CD14-positive monocyte (primary cell): ENCODE results near the gene RGS7. TPM values are rescaled to one million over a fixed set of nuclear protein-coding genes. Genes with fewer than 3 reads are reported as not detected.

Experiments
- DNase-seq, 3 donors: peaks; one replicate each; pipeline ENCODE4 v3.0.0-alpha.2; 2011 to 2022
- H2AFZ ChIP-seq: 2 replicates; pipeline ENCODE4 v1.6.0; 2012; ENCODE audit warnings: mild to moderate bottlenecking, low read depth, low read length, inconsistent platforms; ENCODE audit not compliant: insufficient read depth, poor library complexity, severe bottlenecking
- H3K27ac ChIP-seq, 2 donors: 1 replicate in 1 of 2; 2 replicates in 1 of 2; pipeline ENCODE4 v1.5.1; 2012 to 2013; ENCODE audit warnings: low read length in 2 of 2, control low read depth in 1 of 2, inconsistent platforms in 1 of 2, low read depth in 1 of 2, mild to moderate bottlenecking in 1 of 2
- H3K27me3 ChIP-seq, 2 donors: one replicate each; pipeline versions ENCODE4 v1.6.0 to v1.6.1; 2011 to 2013; ENCODE audit warnings: low read length in 2 of 2; ENCODE audit not compliant: control insufficient read depth in 2 of 2, insufficient read depth in 2 of 2
- H3K36me3 ChIP-seq, 2 donors: replicated peaks in 1 of 2; 1 replicate in 1 of 2; 2 replicates in 1 of 2; pipeline versions ENCODE4 v1.5.1 to v1.6.1; 2012 to 2013; ENCODE audit warnings: low read length in 2 of 2, control low read depth in 1 of 2, inconsistent platforms in 1 of 2, mild to moderate bottlenecking in 1 of 2; ENCODE audit not compliant: insufficient read depth in 2 of 2, control insufficient read depth in 1 of 2
- H3K4me1 ChIP-seq, 2 donors: 1 replicate in 1 of 2; 2 replicates in 1 of 2; pipeline versions ENCODE4 v1.5.1 to v1.6.1; 2012 to 2013; ENCODE audit warnings: low read length in 2 of 2, control low read depth in 1 of 2, inconsistent platforms in 1 of 2, mild to moderate bottlenecking in 1 of 2, moderate library complexity in 1 of 2; ENCODE audit not compliant: insufficient read depth in 2 of 2, control insufficient read depth in 1 of 2
- H3K4me2 ChIP-seq: replicated peaks from 2 replicates; pipeline ENCODE3; 2012; ENCODE audit warnings: low read length, moderate library complexity, mild to moderate bottlenecking; ENCODE audit not compliant: poor library complexity, severe bottlenecking; ENCODE audit errors: extremely low read depth
- H3K4me3 ChIP-seq, 3 experiments: fragments of 200-600 bp in 1 of 3; sonication (generic) in 1 of 3; replicated peaks in 1 of 3; 1 replicate in 2 of 3; 2 replicates in 1 of 3; pipeline ENCODE4 v1.5.1; 2011 to 2013; ENCODE audit warnings: low read length in 3 of 3, mild to moderate bottlenecking in 3 of 3, control low read depth in 2 of 3, low read depth in 2 of 3, inconsistent platforms in 1 of 3, moderate library complexity in 1 of 3
- H3K79me2 ChIP-seq: 2 replicates; pipeline ENCODE4 v1.6.0; 2012; ENCODE audit warnings: mild to moderate bottlenecking, control low read depth, inconsistent platforms, low read length, moderate library complexity; ENCODE audit not compliant: insufficient read depth
- H3K9ac ChIP-seq: 2 replicates; pipeline ENCODE4 v1.6.0; 2017; ENCODE audit warnings: low read length, mild to moderate bottlenecking; ENCODE audit not compliant: insufficient read depth, poor library complexity, severe bottlenecking
- H3K9me3 ChIP-seq, 2 donors: replicated peaks in 1 of 2; 1 replicate in 1 of 2; 2 replicates in 1 of 2; pipeline versions ENCODE4 v1.5.1 to v1.6.1; 2012 to 2013; ENCODE audit warnings: low read length in 2 of 2, control low read depth in 1 of 2; ENCODE audit not compliant: control insufficient read depth in 1 of 2, insufficient read depth in 1 of 2
- H4K20me1 ChIP-seq: 2 replicates; pipeline ENCODE4 v1.6.0; 2012; ENCODE audit warnings: mild to moderate bottlenecking, low read length, control low read depth, moderate library complexity; ENCODE audit not compliant: insufficient read depth
- H3K27ac Mint-ChIP-seq, 7 donors: one replicate each; pipeline ENCODE4 v1.8.0; 2020; ENCODE audit warnings: mild to moderate bottlenecking in 7 of 7, mixed read lengths in 7 of 7, moderate library complexity in 6 of 7, inconsistent platforms in 2 of 7
- H3K27me3 Mint-ChIP-seq, 3 donors: one replicate each; pipeline ENCODE4 v1.8.0; 2021 to 2022; ENCODE audit warnings: low read depth in 3 of 3, mild to moderate bottlenecking in 3 of 3, mixed read lengths in 3 of 3, moderate library complexity in 3 of 3, inconsistent platforms in 1 of 3
- H3K36me3 Mint-ChIP-seq, 2 donors: one replicate each; pipeline ENCODE4 v1.8.0; 2020; ENCODE audit warnings: mixed read lengths in 2 of 2, inconsistent platforms in 1 of 2, mild to moderate bottlenecking in 1 of 2
- H3K4me1 Mint-ChIP-seq: one replicate; pipeline ENCODE4 v1.8.0; 2020; ENCODE audit warnings: mild to moderate bottlenecking, mixed read lengths
- H3K4me3 Mint-ChIP-seq, 2 donors: one replicate each; pipeline ENCODE4 v1.8.0; 2020; ENCODE audit warnings: mild to moderate bottlenecking in 2 of 2, mixed read lengths in 2 of 2, moderate library complexity in 1 of 2
- H3K9me3 Mint-ChIP-seq, 7 donors: one replicate each; pipeline ENCODE4 v1.8.0; 2020 to 2022; ENCODE audit warnings: mixed read lengths in 7 of 7, mild to moderate bottlenecking in 6 of 7, moderate library complexity in 6 of 7, inconsistent platforms in 2 of 7
- CTCF ChIP-seq: fragments of 200-600 bp; IDR thresholded peaks from one replicate; pipeline ENCODE4 v1.8.0; 2022; ENCODE audit warnings: antibody characterized with exemption, mild to moderate bottlenecking
- WGBS: methylation state at CpG from one replicate; pipeline ENCODE4 v1.1.5; 2013; ENCODE audit warnings: missing lambda C conversion rate; ENCODE audit not compliant: insufficient coverage; 5-methylcytosine and 5-hydroxymethylcytosine counted together
- intact Hi-C, 2 donors: fragments of 100-400 bp; cut with micrococcal nuclease; formaldehyde crosslinking; loops; one replicate each; pipeline versions ENCODE4 v1.15.0 to v1.15.1; 2023
- polyA plus RNA-seq, 3 donors: library from polyadenylated mRNA; depleted of rRNA in 1 of 3; unstranded in 2 of 3; stranded (reverse) in 1 of 3; fragments of 300-500 nt in 2 of 3; fragments of >200 nt in 1 of 3; fragmentation: Illumina TruSeq in 2 of 3; gene quantifications; 1 replicate in 2 of 3; 2 replicates in 1 of 3; pipeline ENCODE4 v1.2.3, GENCODE V29; 2012 to 2021

The RGS7 gene
- polyA plus RNA-seq, 3 donors: not detected

- intact Hi-C loops: no loop called here
- H3K9me3 ChIP-seq: no peaks in the 10 kb centered on the region
- H3K27ac ChIP-seq: no peak overlapping the region
- H3K4me3 ChIP-seq: no peak overlapping the region
- no peaks in the 10 kb centered on the region for H3K4me1 ChIP-seq
- no peaks in the 10 kb centered on the region for H3K79me2 ChIP-seq
- WGBS: no CpG with 5 or more reads among the region's 2 CpGs
- H2AFZ ChIP-seq: no peak overlapping the region
- no peak for DNase-seq
- no peak overlapping the region for H3K27ac Mint-ChIP-seq
- peaks cover 0 to 13% (median 3%) of the 10 kb centered on the region in 7 donors for H3K9me3 Mint-ChIP-seq
- no peaks in the 10 kb centered on the region for H3K4me1 Mint-ChIP-seq
- H3K27me3 Mint-ChIP-seq: peaks cover 0 to 2% (median under 1%) of the 10 kb centered on the region in 3 donors
- H3K4me2 ChIP-seq: no peak overlapping the region
- no peak overlapping the region for H3K4me3 Mint-ChIP-seq
- H3K9ac ChIP-seq: no peak overlapping the region
- no peaks in the 10 kb centered on the region for H4K20me1 ChIP-seq
- no peaks in the 10 kb centered on the region for H3K27me3 ChIP-seq
- H3K36me3 ChIP-seq: no peaks in the 10 kb centered on the region
- TF ChIP-seq CTCF: no peak
- no peaks in the 10 kb centered on the region for H3K36me3 Mint-ChIP-seq
These were observed 490.3 kb downstream of the RGS7 start for GRCh38 chr1:240866724-240867123.

- Histone ChIP-seq H3K4me3 (no peak overlapping the region), H3K79me2 (no peaks in the 10 kb centered on the region), H3K9me3 (no peaks in the 10 kb centered on the region), H3K9ac (no peak overlapping the region), H3K4me2 (no peak overlapping the region), H3K27ac (no peak overlapping the region), H3K4me1 (no peaks in the 10 kb centered on the region), H3K27me3 (no peaks in the 10 kb centered on the region), H4K20me1 (no peaks in the 10 kb centered on the region), H2AFZ (no peak overlapping the region), H3K36me3 (no peaks in the 10 kb centered on the region)
- Mint-ChIP-seq H3K36me3 (no peaks in the 10 kb centered on the region), H3K27me3 (peaks cover 0 to 1% (median 0%) of the 10 kb centered on the region in 3 donors), H3K4me3 (no peak overlapping the region), H3K9me3 (peaks cover 0 to 3% (median 0%) of the 10 kb centered on the region in 7 donors), H3K27ac (no peak overlapping the region), H3K4me1 (no peaks in the 10 kb centered on the region)
- intact Hi-C loops: no loop called here
- DNase-seq: no peak
- TF ChIP-seq CTCF: no peak
- 71% methylated on average over 1 of the region's 3 CpGs for WGBS
These were observed 497.0 kb downstream of the RGS7 start for GRCh38 chr1:240860023-240860422.
